HepG2 (cell line): ENCODE results near the gene SYP. TPM values are rescaled to one million over a fixed set of nuclear protein-coding genes. Genes with fewer than 3 reads are reported as not detected.

Experiments used
- ATAC-seq: fragments of 200-7000 bp; cut with Tn5 transposase; 3 replicates; pipeline ENCODE4 v1.9.1; 2020; ENCODE audit warnings: mild to moderate bottlenecking, moderate library complexity
- BruUV-seq: library from RNA; stranded (reverse); fragments of 400-500 nt; replicated peaks from 2 replicates; lab custom pipeline; 2021; lab: Mats Ljungman, UMichigan
- CTCF ChIA-PET: fragments of 300-600 bp; formaldehyde crosslinking; extraction: SDS; loops from one replicate; lab custom pipeline; 2021; ENCODE audit warnings: low total read pairs, inconsistent platforms, low intra/inter-chr PET ratio; lab: Yijun Ruan, JAX
- POLR2A ChIA-PET: fragments of 350-600 bp; sonication (Branson Sonifier 250); formaldehyde crosslinking; loops from one replicate; lab custom pipeline; 2020; ENCODE audit warnings: antibody characterized with exemption, inconsistent platforms; lab: Yijun Ruan, JAX
- DNase-seq: peaks from one replicate; pipeline ENCODE4 v3.0.0-alpha.2; 2015; ENCODE audit warnings: low spot score
- FAIRE-seq: peaks from 3 replicates; lab custom pipeline; 2011; peaks lifted over from hg19 to GRCh38; lab: Jason Lieb, UNC
- H2AFZ ChIP-seq: one replicate; pipeline ENCODE4 v1.6.1; 2011; ENCODE audit warnings: low read length, inconsistent platforms
- H3K27ac ChIP-seq: fragments of 300-600 bp; 3 replicates; pipeline ENCODE4 v1.8.0; 2011; ENCODE audit warnings: mixed run types, mild to moderate bottlenecking, mixed read lengths, low read length, inconsistent platforms; ENCODE audit not compliant: insufficient read depth; ENCODE audit errors: extremely low read length
- H3K27me3 ChIP-seq, 2 experiments: fragments of 200-600 bp in 1 of 2; 2 replicates in 1 of 2; 3 replicates in 1 of 2; pipeline versions ENCODE4 v1.6.0 to v1.8.0; 2011; ENCODE audit warnings: low read length in 2 of 2, mild to moderate bottlenecking in 2 of 2, moderate library complexity in 2 of 2, inconsistent platforms in 1 of 2; ENCODE audit not compliant: insufficient read depth in 2 of 2, control insufficient read depth in 1 of 2
- H3K36me3 ChIP-seq, 2 experiments: fragments of 200-600 bp in 1 of 2; replicated peaks in 1 of 2; 2 replicates in 1 of 2; 3 replicates in 1 of 2; pipeline versions ENCODE4 v1.5.1 to v1.8.0; 2011; ENCODE audit warnings: low read length in 2 of 2, inconsistent platforms in 1 of 2; ENCODE audit not compliant: insufficient read depth in 2 of 2, control insufficient read depth in 1 of 2
- H3K4me1 ChIP-seq: 2 replicates; pipeline ENCODE4 v1.5.1; 2012; ENCODE audit warnings: low read length, inconsistent platforms; ENCODE audit not compliant: insufficient read depth
- H3K4me2 ChIP-seq: 2 replicates; pipeline ENCODE4 v1.6.0; 2011; ENCODE audit warnings: low read depth, low read length, inconsistent platforms
- H3K4me3 ChIP-seq, 3 experiments: fragments of 200-600 bp in 1 of 3; sonication (generic), shearing (Covaris generic) in 1 of 3; replicated peaks in 1 of 3; 2 replicates each; pipeline ENCODE4 v1.5.1; 2011 to 2016; ENCODE audit warnings: low read length in 3 of 3, inconsistent platforms in 2 of 3, low read depth in 2 of 3, mild to moderate bottlenecking in 2 of 3, control low read depth in 1 of 3, mixed read lengths in 1 of 3; ENCODE audit not compliant: insufficient read depth in 1 of 3
- H3K79me2 ChIP-seq: one replicate; pipeline ENCODE4 v1.6.1; 2011; ENCODE audit warnings: low read length, inconsistent platforms; ENCODE audit not compliant: insufficient read depth
- H3K9ac ChIP-seq: 2 replicates; pipeline ENCODE4 v1.6.0; 2011; ENCODE audit warnings: mild to moderate bottlenecking, low read depth, low read length, inconsistent platforms; ENCODE audit not compliant: insufficient read depth
- H3K9me3 ChIP-seq: 2 replicates; pipeline ENCODE4 v1.5.1; 2012; ENCODE audit warnings: mild to moderate bottlenecking, low read length
- H4K20me1 ChIP-seq: 2 replicates; pipeline ENCODE4 v1.6.0; 2011; ENCODE audit warnings: inconsistent platforms, mild to moderate bottlenecking, low read length, moderate library complexity; ENCODE audit not compliant: insufficient read depth
- CENPX ChIP-seq: sonication (generic); formaldehyde crosslinking; IDR thresholded peaks from 2 replicates; pipeline ENCODE4 v1.9.0; 2021; ENCODE audit warnings: mild to moderate bottlenecking, missing genetic modification reagents, moderate library complexity
- FOXJ3 ChIP-seq: sonication (generic); formaldehyde crosslinking; IDR thresholded peaks from 2 replicates; pipeline ENCODE4 v1.4.0; 2020; ENCODE audit warnings: missing genetic modification reagents, mild to moderate bottlenecking, borderline replicate concordance
- FOXM1 ChIP-seq: sonication (generic); formaldehyde crosslinking; IDR thresholded peaks from 2 replicates; pipeline ENCODE4 v1.5.0; 2020; ENCODE audit warnings: missing genetic modification reagents
- HNF4G ChIP-seq, 2 experiments: sonication (generic) in 1 of 2; formaldehyde crosslinking in 1 of 2; IDR thresholded peaks; 2 replicates each; pipeline versions ENCODE4 v1.4.0 to v1.6.1; 2011 to 2020; ENCODE audit warnings: borderline replicate concordance in 2 of 2, low read depth in 2 of 2, mild to moderate bottlenecking in 2 of 2, low read length in 1 of 2, missing genetic modification reagents in 1 of 2, moderate library complexity in 1 of 2
- HNRNPL ChIP-seq: fragments of 200-400 bp; formaldehyde crosslinking; IDR thresholded peaks from 2 replicates; pipeline ENCODE4 v1.6.1; 2017; ENCODE audit warnings: mild to moderate bottlenecking, low read depth, low read length
- MYPOP ChIP-seq: sonication (generic); formaldehyde crosslinking; IDR thresholded peaks from 2 replicates; pipeline ENCODE4 v1.8.1; 2023; ENCODE audit warnings: mild to moderate bottlenecking, moderate library complexity, missing genetic modification reagents
- NFIC ChIP-seq: IDR thresholded peaks from 2 replicates; pipeline ENCODE4 v1.6.1; 2012; ENCODE audit warnings: mild to moderate bottlenecking, low read length, inconsistent platforms
- RFX3 ChIP-seq: IDR thresholded peaks from 2 replicates; pipeline ENCODE4 v1.6.1; 2016; ENCODE audit warnings: missing biosample characterization, missing genetic modification reagents
- SIN3B ChIP-seq: fragments of 150-350 bp; IDR thresholded peaks from 2 replicates; pipeline ENCODE4 v1.6.1; 2014; ENCODE audit warnings: low read length
- SMAD1 ChIP-seq: sonication (generic); formaldehyde crosslinking; IDR thresholded peaks from 2 replicates; pipeline ENCODE4 v1.4.0; 2020; ENCODE audit warnings: missing genetic modification reagents, low read depth, mild to moderate bottlenecking, borderline replicate concordance
- TAF15 ChIP-seq: fragments of 200-400 bp; formaldehyde crosslinking; IDR thresholded peaks from one replicate; pipeline ENCODE4 v1.6.1; 2018; ENCODE audit warnings: mild to moderate bottlenecking, low read depth, low read length; ENCODE audit not compliant: poor library complexity, severe bottlenecking
- ZMYM4 ChIP-seq: sonication (generic); formaldehyde crosslinking; IDR thresholded peaks from 2 replicates; pipeline ENCODE4 v1.8.1; 2023; ENCODE audit warnings: mild to moderate bottlenecking, missing genetic modification reagents
- ZNF12 ChIP-seq: sonication (generic); formaldehyde crosslinking; IDR thresholded peaks from 2 replicates; pipeline ENCODE4 v1.5.0; 2020; ENCODE audit warnings: missing genetic modification reagents
- ZNF207 ChIP-seq: fragments of 450-650 bp; IDR thresholded peaks from 2 replicates; pipeline ENCODE4 v1.6.1; 2016; ENCODE audit warnings: antibody characterized with exemption, borderline replicate concordance
- ZNF414 ChIP-seq: sonication (generic); formaldehyde crosslinking; IDR thresholded peaks from 2 replicates; pipeline ENCODE4 v1.5.0; 2020; ENCODE audit warnings: missing genetic modification reagents
- ZNF441 ChIP-seq: sonication (generic); formaldehyde crosslinking; IDR thresholded peaks from 2 replicates; pipeline ENCODE4 v1.7.0; 2021; ENCODE audit warnings: missing genetic modification reagents, borderline replicate concordance
- ZNF563 ChIP-seq: sonication (generic); formaldehyde crosslinking; IDR thresholded peaks from 2 replicates; pipeline ENCODE4 v1.8.0; 2022; ENCODE audit warnings: mild to moderate bottlenecking, moderate library complexity, missing genetic modification reagents
- ZNF678 ChIP-seq: sonication (generic); formaldehyde crosslinking; IDR thresholded peaks from 2 replicates; pipeline ENCODE4 v1.4.0; 2020; ENCODE audit warnings: mild to moderate bottlenecking, missing genetic modification reagents
- ZNF792 ChIP-seq: IDR thresholded peaks from 2 replicates; pipeline ENCODE4 v1.6.1; 2016
- WGBS: methylation state at CpG from one replicate; pipeline ENCODE4 v1.1.6; 2017; ENCODE audit warnings: low lambda C conversion rate; 5-methylcytosine and 5-hydroxymethylcytosine counted together
- in situ Hi-C: cut with HindIII; loops from 2 replicates; pipeline ENCODE4 v1.10.0; 2017; ENCODE audit warnings: low pct_unique_long_range_greater_than_20kb; ENCODE audit not compliant: extremely low pct_ligation_motif_present
- intact Hi-C: fragments of 100-400 bp; cut with micrococcal nuclease; formaldehyde crosslinking; loops from one replicate; pipeline ENCODE4 v1.10.0; 2022; ENCODE audit not compliant: unreplicated experiment
- polyA plus RNA-seq, 8 experiments: library from polyadenylated mRNA; depleted of rRNA in 3 of 8; stranded (reverse) in 7 of 8; unstranded in 1 of 8; fragments of >200 nt; fragmentation: Illumina TruSeq in 4 of 8; extraction: Trizol in 4 of 8; gene quantifications; 2 replicates each; pipeline versions ENCODE4 v1.2.1 to v1.2.3, GENCODE V29; 2011 to 2016; ENCODE audit warnings: low read depth in 4 of 8, missing spikeins in 1 of 8, mixed read lengths in 1 of 8; ENCODE audit not compliant: insufficient read depth in 1 of 8
- total RNA-seq, 5 experiments: library from RNA; depleted of rRNA; stranded (reverse); fragments of >200 nt; fragmentation: Illumina TruSeq; extraction: Trizol; gene quantifications; 2 replicates each; pipeline ENCODE4 v1.2.3, GENCODE V29; 2016; ENCODE audit warnings: low read depth in 1 of 5
- TF ChIP-seq, protein P1 (sequence below): sonication (generic); formaldehyde crosslinking; conservative IDR thresholded peaks from 2 replicates; pipeline ENCODE4 v1.8.0; 2022; ENCODE audit warnings: missing genetic modification reagents

The SYP gene
- total and polyA plus RNA-seq, 2 of the 13 experiments (the other 11 are each of a cell fraction or from before 2014, with no cell fraction given) = 2.0 to 2.5 TPM

DNA sequence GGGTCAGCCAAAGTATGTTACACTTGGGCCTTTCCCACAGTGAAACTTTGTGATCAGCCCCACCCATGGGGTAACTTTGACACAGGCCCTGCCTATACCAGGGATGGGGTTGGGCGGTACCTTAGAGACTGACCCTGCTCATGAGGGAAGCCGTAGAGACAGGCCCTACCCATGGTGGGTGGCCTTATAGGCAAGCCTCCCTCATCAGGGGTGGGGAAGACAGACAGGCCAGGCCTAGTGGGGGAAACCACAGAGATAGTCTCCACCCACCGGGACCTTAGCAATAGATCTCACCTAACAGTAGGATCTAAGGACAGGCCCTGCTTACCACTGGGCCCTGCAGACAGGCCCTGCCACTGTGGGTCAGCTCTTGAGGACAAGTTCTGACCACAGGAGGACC is 21.5 kb downstream of the SYP start (continued):
- no peak for TF ChIP-seq ZNF414 (CRISPR knock-in tag)
- no peak for TF ChIP-seq CENPX (CRISPR knock-in tag)
- no peak for TF ChIP-seq TAF15

DNA sequence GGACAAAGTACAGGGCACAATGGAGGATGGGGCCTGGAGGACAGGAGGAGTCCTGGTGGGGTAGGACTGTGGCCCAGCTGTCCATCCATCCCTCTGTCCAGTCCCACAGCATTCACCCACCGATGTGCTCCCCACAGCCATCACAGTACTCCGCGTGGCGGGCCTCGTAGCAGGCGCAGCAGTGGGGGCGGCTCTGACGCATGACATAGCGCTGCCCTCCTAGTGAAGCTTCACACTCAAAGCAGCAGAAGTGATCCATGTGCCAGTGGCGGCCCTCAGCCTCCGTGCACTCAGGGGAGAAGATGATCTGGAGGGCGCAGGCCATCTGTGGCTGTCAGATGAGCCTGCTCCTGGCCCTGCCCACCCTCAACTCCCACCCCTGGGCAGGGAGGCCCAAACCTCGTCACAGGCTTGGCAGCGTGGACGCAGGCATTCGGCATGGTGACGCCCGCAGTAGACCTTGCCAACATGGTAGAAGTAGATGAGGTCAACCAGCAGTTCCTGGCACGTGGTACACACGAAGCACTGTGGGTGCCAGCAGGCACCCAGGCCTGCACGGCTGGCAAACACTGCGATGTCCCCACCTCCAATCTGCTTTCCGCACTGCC is 22.0 kb downstream of the SYP start:
- ChIA-PET CTCF (no interaction called here), POLR2A (no interaction called here)
- ATAC-seq (no peak), FAIRE-seq (no peak), DNase-seq (no peak)
- H3K4me2 ChIP-seq = no peak overlapping the region
- intact Hi-C loops (no loop called here), in situ Hi-C loops (no loop called here)
- WGBS = no CpG with 5 or more reads among the region's 23 CpGs
- peaks cover 0 to 2% of the 10 kb centered on the region in 2 experiments; a peak in 1 of 5 replicates for H3K36me3 ChIP-seq
- no TSS peak for BruUV-seq
- H3K4me3 ChIP-seq = no peak overlapping the region
- H3K4me1 ChIP-seq = no peaks in the 10 kb centered on the region
- H3K9me3 ChIP-seq = no peaks in the 10 kb centered on the region
- H3K27me3 ChIP-seq = no peaks in the 10 kb centered on the region
- no peak overlapping the region for H2AFZ ChIP-seq
- no peak overlapping the region for H3K27ac ChIP-seq
- H4K20me1 ChIP-seq = no peaks in the 10 kb centered on the region
- no peaks in the 10 kb centered on the region for H3K79me2 ChIP-seq
- no peak overlapping the region for H3K9ac ChIP-seq
- TF ChIP-seq ZMYM4 (CRISPR knock-in tag) = no peak
- TF ChIP-seq MYPOP (CRISPR knock-in tag) = no peak
- TF ChIP-seq ZNF563 = no peak
- no peak for TF ChIP-seq NFIC
- TF ChIP-seq HNF4G (IDR thresholded peaks at IDR 0.05; ENCODE audit: borderline replicate concordance, low read depth, low read length) = no peak
- no peak for TF ChIP-seq HNF4G (CRISPR knock-in tag; IDR thresholded peaks at IDR 0.05; ENCODE audit: borderline replicate concordance, low read depth)
- no peak for TF ChIP-seq HNRNPL
- TF ChIP-seq, protein P1, sequence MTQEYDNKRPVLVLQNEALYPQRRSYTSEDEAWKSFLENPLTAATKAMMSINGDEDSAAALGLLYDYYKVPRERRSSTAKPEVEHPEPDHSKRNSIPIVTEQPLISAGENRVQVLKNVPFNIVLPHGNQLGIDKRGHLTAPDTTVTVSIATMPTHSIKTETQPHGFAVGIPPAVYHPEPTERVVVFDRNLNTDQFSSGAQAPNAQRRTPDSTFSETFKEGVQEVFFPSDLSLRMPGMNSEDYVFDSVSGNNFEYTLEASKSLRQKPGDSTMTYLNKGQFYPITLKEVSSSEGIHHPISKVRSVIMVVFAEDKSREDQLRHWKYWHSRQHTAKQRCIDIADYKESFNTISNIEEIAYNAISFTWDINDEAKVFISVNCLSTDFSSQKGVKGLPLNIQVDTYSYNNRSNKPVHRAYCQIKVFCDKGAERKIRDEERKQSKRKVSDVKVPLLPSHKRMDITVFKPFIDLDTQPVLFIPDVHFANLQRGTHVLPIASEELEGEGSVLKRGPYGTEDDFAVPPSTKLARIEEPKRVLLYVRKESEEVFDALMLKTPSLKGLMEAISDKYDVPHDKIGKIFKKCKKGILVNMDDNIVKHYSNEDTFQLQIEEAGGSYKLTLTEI = no peak
- TF ChIP-seq RFX3 = no peak
- TF ChIP-seq FOXM1 = no peak
- no peak for TF ChIP-seq FOXJ3 (CRISPR knock-in tag)
- TF ChIP-seq ZNF12 (CRISPR knock-in tag) = no peak
- no peak for TF ChIP-seq SMAD1
- TF ChIP-seq ZNF792 (CRISPR knock-in tag) = no peak
- no peak for TF ChIP-seq ZNF207
- no peak for TF ChIP-seq ZNF678
- TF ChIP-seq SIN3B = no peak
- no peak for TF ChIP-seq ZNF441 (CRISPR knock-in tag)
